CD8-positive, alpha-beta memory T cell (primary cell): ENCODE data around the gene SRL. TPM values are rescaled to one million over a fixed set of nuclear protein-coding genes. Genes with fewer than 3 reads are reported as not detected.
A peak's percentile ranks its signal among the peaks of the same experiment; 100 is the strongest.

ENCODE experiments used
- CTCF ChIA-PET: fragments of 350-600 bp; sonication (Branson Sonifier 250); formaldehyde crosslinking; loops from one replicate; lab custom pipeline; 2021; ENCODE audit warnings: antibody characterized with exemption; lab: Charles Lee
- POLR2A ChIA-PET: fragments of 350-600 bp; sonication (Branson Sonifier 250); formaldehyde crosslinking; loops from one replicate; lab custom pipeline; 2021; ENCODE audit warnings: antibody characterized with exemption; lab: Charles Lee
- DNase-seq, 5 donors: peaks; one replicate each; pipeline versions ENCODE4 v3.0.0 to v3.0.0-alpha.2; 2020 to 2022; ENCODE audit warnings: mixed read lengths in 1 of 5
- H3K27ac ChIP-seq: one replicate; pipeline ENCODE4 v1.7.0; 2013; ENCODE audit warnings: low read depth, mild to moderate bottlenecking, low read length, moderate library complexity
- H3K27me3 ChIP-seq: 2 replicates; pipeline ENCODE4 v1.7.0; 2013; ENCODE audit warnings: low read length, mild to moderate bottlenecking; ENCODE audit not compliant: insufficient read depth, poor library complexity, severe bottlenecking
- H3K36me3 ChIP-seq: 2 replicates; pipeline ENCODE4 v1.7.0; 2013; ENCODE audit warnings: mild to moderate bottlenecking, low read length, moderate library complexity; ENCODE audit not compliant: insufficient read depth
- H3K4me1 ChIP-seq: 2 replicates; pipeline ENCODE4 v1.7.0; 2013; ENCODE audit warnings: mild to moderate bottlenecking, low read length, moderate library complexity; ENCODE audit not compliant: insufficient read depth
- H3K4me3 ChIP-seq: 2 replicates; pipeline ENCODE4 v1.7.0; 2013; ENCODE audit warnings: mild to moderate bottlenecking, low read length
- H3K9me3 ChIP-seq: 2 replicates; pipeline ENCODE4 v1.7.0; 2013; ENCODE audit warnings: mild to moderate bottlenecking, low read length
- H3K27ac Mint-ChIP-seq, 8 donors: one replicate each; pipeline ENCODE4 v1.8.0; 2020 to 2021; ENCODE audit warnings: mixed read lengths in 8 of 8, mild to moderate bottlenecking in 6 of 8, inconsistent platforms in 3 of 8, moderate library complexity in 3 of 8
- H3K27me3 Mint-ChIP-seq, 2 donors: one replicate each; pipeline ENCODE4 v1.8.0; 2020 to 2021; ENCODE audit warnings: mixed read lengths in 2 of 2, mild to moderate bottlenecking in 1 of 2, moderate library complexity in 1 of 2
- H3K36me3 Mint-ChIP-seq, 3 donors: one replicate each; pipeline ENCODE4 v1.8.0; 2020 to 2021; ENCODE audit warnings: mixed read lengths in 3 of 3, inconsistent platforms in 1 of 3, mild to moderate bottlenecking in 1 of 3
- H3K4me1 Mint-ChIP-seq, 3 donors: one replicate each; pipeline ENCODE4 v1.8.0; 2020 to 2021; ENCODE audit warnings: mixed read lengths in 3 of 3, inconsistent platforms in 1 of 3, mild to moderate bottlenecking in 1 of 3
- H3K4me3 Mint-ChIP-seq, 7 donors: one replicate each; pipeline ENCODE4 v1.8.0; 2020 to 2021; ENCODE audit warnings: mixed read lengths in 7 of 7, mild to moderate bottlenecking in 6 of 7, moderate library complexity in 4 of 7, inconsistent platforms in 2 of 7
- H3K9me3 Mint-ChIP-seq, 5 donors: one replicate each; pipeline ENCODE4 v1.8.0; 2020 to 2022; ENCODE audit warnings: mixed read lengths in 5 of 5, mild to moderate bottlenecking in 3 of 5, moderate library complexity in 2 of 5, inconsistent platforms in 1 of 5
- polyA plus RNA-seq: library from polyadenylated mRNA; unstranded; fragments of 300-500 nt; fragmentation: Illumina TruSeq; gene quantifications from one replicate; pipeline ENCODE4 v1.2.3, GENCODE V29; 2021
- total RNA-seq, 2 experiments: library from RNA; stranded (reverse); gene quantifications; one replicate each; pipeline ENCODE4 v1.2.3, GENCODE V29; 2021

The SRL gene
- total and polyA plus RNA-seq, 3 experiments from 2014 or later = not detected

GRCh38 chr16:4245077-4245791 lies 3.4 kb upstream of the SRL start:
- no peaks in the 10 kb centered on the region for H3K4me1 ChIP-seq
- no peaks in the 10 kb centered on the region for H3K9me3 ChIP-seq
- no peak overlapping the region for H3K27ac ChIP-seq
- ChIA-PET POLR2A (interaction anchor here (0.6 kb wide), 1 partner anchor 527 kb away, joined by 13 read pairs; no protein-coding TSS in a partner anchor), CTCF (interaction anchor here (1.6 kb wide), 1 partner anchor 9 kb away, joined by 4 read pairs; no protein-coding TSS in a partner anchor)
- no peak for DNase-seq
- H3K27me3 Mint-ChIP-seq = peaks cover 5 to 6% of the 10 kb centered on the region in 2 donors
- H3K27me3 ChIP-seq = no peaks in the 10 kb centered on the region
- H3K4me1 Mint-ChIP-seq = no peaks in the 10 kb centered on the region
- H3K36me3 Mint-ChIP-seq = peaks cover 0 to 2% (median 0%) of the 10 kb centered on the region in 3 donors
- no peak overlapping the region for H3K27ac Mint-ChIP-seq
- no peak overlapping the region for H3K4me3 ChIP-seq
- peaks cover 0 to 3% (median 0%) of the 10 kb centered on the region in 5 donors for H3K9me3 Mint-ChIP-seq
- H3K4me3 Mint-ChIP-seq = no peak overlapping the region
- H3K36me3 ChIP-seq = no peaks in the 10 kb centered on the region

GRCh38 chr16:4244254-4245076 lies 2.6 kb upstream of the SRL start:
- H3K27me3 ChIP-seq = no peaks in the 10 kb centered on the region
- no peak overlapping the region for H3K27ac ChIP-seq
- Mint-ChIP-seq H3K4me1 (no peaks in the 10 kb centered on the region), H3K27me3 (peaks cover 8 to 14% of the 10 kb centered on the region in 2 donors), H3K36me3 (no peaks in the 10 kb centered on the region), H3K9me3 (peaks cover 0 to 3% (median 0%) of the 10 kb centered on the region in 5 donors), H3K4me3 (no peak overlapping the region), H3K27ac (no peak overlapping the region)
- CTCF ChIA-PET = interaction anchor here (1.6 to 2.3 kb wide), 2 partner anchors 9 to 10 kb away, joined by 4 to 10 read pairs; no protein-coding TSS in a partner anchor
- DNase-seq = no peak
- no peaks in the 10 kb centered on the region for H3K36me3 ChIP-seq
- no peaks in the 10 kb centered on the region for H3K4me1 ChIP-seq
- H3K4me3 ChIP-seq = no peak overlapping the region
- POLR2A ChIA-PET = no interaction called here
- H3K9me3 ChIP-seq = no peaks in the 10 kb centered on the region

GRCh38 chr16:4241258-4241927 lies 487 bp downstream of the SRL start:
- H3K36me3 ChIP-seq = no peaks in the 10 kb centered on the region
- H3K4me3 ChIP-seq = no peak overlapping the region
- Mint-ChIP-seq H3K4me3 (no peak overlapping the region), H3K4me1 (no peaks in the 10 kb centered on the region), H3K9me3 (peaks cover 0 to 3% (median 0%) of the 10 kb centered on the region in 5 donors), H3K27ac (no peak overlapping the region), H3K36me3 (peaks cover 0 to 2% (median 0%) of the 10 kb centered on the region in 3 donors), H3K27me3 (peaks cover 21 to 35% of the 10 kb centered on the region in 2 donors)
- DNase-seq = no peak
- no peaks in the 10 kb centered on the region for H3K27me3 ChIP-seq
- CTCF ChIA-PET = no interaction called here
- H3K27ac ChIP-seq = no peak overlapping the region
- H3K9me3 ChIP-seq = no peaks in the 10 kb centered on the region
- POLR2A ChIA-PET = no interaction called here
- H3K4me1 ChIP-seq = no peaks in the 10 kb centered on the region

- H3K4me1 ChIP-seq = no peaks in the 10 kb centered on the region
- no peak overlapping the region for H3K4me3 Mint-ChIP-seq
- no peak overlapping the region for H3K4me3 ChIP-seq
- H3K9me3 Mint-ChIP-seq = peaks cover 0 to 3% (median 0%) of the 10 kb centered on the region in 5 donors
- H3K36me3 ChIP-seq = no peaks in the 10 kb centered on the region
- no peaks in the 10 kb centered on the region for H3K9me3 ChIP-seq
- ChIA-PET CTCF (no interaction called here), POLR2A (no interaction called here)
- DNase-seq = no peak
- H3K36me3 Mint-ChIP-seq = peaks cover 0 to 2% (median 0%) of the 10 kb centered on the region in 3 donors
- no peaks in the 10 kb centered on the region for H3K4me1 Mint-ChIP-seq
- H3K27me3 ChIP-seq = no peaks in the 10 kb centered on the region
- no peak overlapping the region for H3K27ac Mint-ChIP-seq
- peaks cover 21 to 35% of the 10 kb centered on the region in 2 donors for H3K27me3 Mint-ChIP-seq
- H3K27ac ChIP-seq = no peak overlapping the region
Observed at GRCh38 chr16:4240624-4241023, 1.3 kb downstream of the SRL start.

- H3K36me3 Mint-ChIP-seq = peaks cover 0 to 2% (median 0%) of the 10 kb centered on the region in 3 donors
- H3K27ac Mint-ChIP-seq = peak overlapping the region in 1 of 8 donors; percentile 36
- Histone ChIP-seq H3K27me3 (no peaks in the 10 kb centered on the region), H3K27ac (no peak overlapping the region), H3K4me3 (no peak overlapping the region), H3K4me1 (no peaks in the 10 kb centered on the region), H3K36me3 (no peaks in the 10 kb centered on the region), H3K9me3 (no peaks in the 10 kb centered on the region)
- no peak for DNase-seq
- H3K4me1 Mint-ChIP-seq = no peaks in the 10 kb centered on the region
- peak overlapping the region in 1 of 7 donors; percentile 12 for H3K4me3 Mint-ChIP-seq
- H3K9me3 Mint-ChIP-seq = peaks cover 0 to 3% (median 0%) of the 10 kb centered on the region in 5 donors
- CTCF ChIA-PET = no interaction called here
- H3K27me3 Mint-ChIP-seq = peaks cover 21 to 41% of the 10 kb centered on the region in 2 donors
- POLR2A ChIA-PET = no interaction called here
Observed at GRCh38 chr16:4239682-4240175, 2.2 kb downstream of the SRL start.

GRCh38 chr16:4239020-4239419 lies 2.9 kb downstream of the SRL start:
- H3K27ac Mint-ChIP-seq = no peak overlapping the region
- H3K4me3 Mint-ChIP-seq = no peak overlapping the region
- H3K36me3 Mint-ChIP-seq = peaks cover 0 to 2% (median 0%) of the 10 kb centered on the region in 3 donors
- ChIA-PET CTCF (no interaction called here), POLR2A (no interaction called here)
- Histone ChIP-seq H3K4me3 (no peak overlapping the region), H3K27me3 (no peaks in the 10 kb centered on the region), H3K27ac (no peak overlapping the region), H3K36me3 (no peaks in the 10 kb centered on the region), H3K9me3 (no peaks in the 10 kb centered on the region), H3K4me1 (no peaks in the 10 kb centered on the region)
- DNase-seq = no peak
- H3K9me3 Mint-ChIP-seq = peaks cover 0 to 3% (median 0%) of the 10 kb centered on the region in 5 donors
- no peaks in the 10 kb centered on the region for H3K4me1 Mint-ChIP-seq
- peaks cover 21 to 42% of the 10 kb centered on the region in 2 donors for H3K27me3 Mint-ChIP-seq

- POLR2A ChIA-PET = no interaction called here
- DNase-seq = no peak
- Mint-ChIP-seq H3K27me3 (peaks cover 9 to 22% of the 10 kb centered on the region in 2 donors), H3K27ac (no peak overlapping the region), H3K36me3 (peaks cover 0 to 2% (median 0%) of the 10 kb centered on the region in 3 donors), H3K4me3 (no peak overlapping the region), H3K4me1 (no peaks in the 10 kb centered on the region), H3K9me3 (no peaks in the 10 kb centered on the region)
- Histone ChIP-seq H3K27me3 (no peaks in the 10 kb centered on the region), H3K27ac (no peak overlapping the region), H3K9me3 (no peaks in the 10 kb centered on the region), H3K4me1 (no peaks in the 10 kb centered on the region), H3K36me3 (no peaks in the 10 kb centered on the region), H3K4me3 (no peak overlapping the region)
- CTCF ChIA-PET = no interaction called here
Observed at GRCh38 chr16:4233431-4233830, 8.4 kb downstream of the SRL start.
